Stomach (tissue), 4 donors: ENCODE data around the gene EVI2B.

Experiments used
- EP300 ChIP-seq: sonication (generic); formaldehyde crosslinking; IDR thresholded peaks from one replicate; pipeline ENCODE4 v1.6.1; 2017; ENCODE audit warnings: antibody characterized with exemption
- POLR2A ChIP-seq, 4 donors: fragments of 450-650 bp; IDR thresholded peaks; one replicate each; pipeline ENCODE4 v1.6.1; 2016; ENCODE audit warnings: antibody characterized with exemption in 4 of 4, control low read depth in 2 of 4, mild to moderate bottlenecking in 1 of 4, moderate library complexity in 1 of 4

DNA sequence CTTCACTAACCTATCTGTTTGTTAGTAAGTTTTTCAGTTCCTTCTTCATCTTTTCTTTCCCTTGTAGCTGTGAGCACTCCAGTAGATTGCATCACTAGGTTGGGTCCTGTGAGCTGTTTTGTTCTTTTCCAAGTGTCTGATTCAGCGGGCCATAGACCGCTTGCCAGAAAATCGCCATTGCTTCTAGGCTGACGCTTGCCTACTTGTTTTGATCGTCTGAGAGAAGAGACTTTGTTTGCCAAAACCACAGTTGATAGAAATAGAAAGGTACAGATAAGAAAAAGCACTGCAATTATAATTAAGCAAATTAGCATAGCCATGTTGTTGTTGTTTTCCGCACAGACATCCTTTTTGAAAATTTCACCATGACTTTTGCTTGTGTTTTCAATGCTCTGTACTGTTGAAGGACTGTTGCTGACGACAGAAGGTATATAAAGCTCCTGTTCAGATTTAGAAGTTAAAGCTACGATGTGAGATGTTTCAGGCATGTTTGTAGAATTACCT is 4.5 kb upstream of the EVI2B start:
- TF ChIP-seq POLR2A (IDR thresholded peaks at IDR 0.05) (no peak), EP300 (no peak)
